Panc1 (cell line): ENCODE data around the gene DOCK4. TPM values are rescaled to one million over a fixed set of nuclear protein-coding genes. Genes with fewer than 3 reads are reported as not detected.

Experiments used
- ATAC-seq: fragments of 200-7000 bp; cut with Tn5 transposase; 2 replicates; pipeline ENCODE4 v1.9.1; 2020; ENCODE audit warnings: mild to moderate bottlenecking, moderate library complexity
- BruUV-seq: library from RNA; stranded (reverse); fragments of 400-500 nt; replicated peaks from 2 replicates; lab custom pipeline; 2021; lab: Mats Ljungman, UMichigan
- CTCF ChIA-PET: fragments of 300-600 bp; sonication (Branson Sonifier 250); formaldehyde crosslinking; loops from one replicate; lab custom pipeline; 2022; ENCODE audit warnings: antibody characterized with exemption; lab: Charles Lee
- POLR2A ChIA-PET: fragments of 300-600 bp; sonication (Branson Sonifier 250); formaldehyde crosslinking; loops from one replicate; lab custom pipeline; 2022; ENCODE audit warnings: antibody characterized with exemption; lab: Charles Lee
- DNase-seq: peaks from one replicate; pipeline ENCODE4 v3.0.0-alpha.2; 2010; ENCODE audit warnings: low read depth, low spot score
- H3K27ac ChIP-seq: 2 replicates; pipeline ENCODE4 v1.5.1; 2011; ENCODE audit warnings: mild to moderate bottlenecking, low read length, inconsistent platforms
- H3K27me3 ChIP-seq: fragments of 200-500 bp; sonication (Bioruptor generic); 2 replicates; pipeline ENCODE4 v1.6.0; 2014; ENCODE audit warnings: low read length, inconsistent platforms; ENCODE audit not compliant: control insufficient read depth, insufficient read depth
- H3K36me3 ChIP-seq: fragments of 200-500 bp; sonication (Bioruptor generic); 2 replicates; pipeline ENCODE4 v1.5.1; 2014; ENCODE audit warnings: inconsistent platforms, mild to moderate bottlenecking, low read length, moderate library complexity; ENCODE audit not compliant: control insufficient read depth, insufficient read depth
- H3K4me1 ChIP-seq: 2 replicates; pipeline ENCODE4 v1.5.1; 2011; ENCODE audit warnings: inconsistent platforms, mild to moderate bottlenecking, low read length, moderate library complexity; ENCODE audit not compliant: control insufficient read depth, insufficient read depth
- H3K4me3 ChIP-seq, 2 experiments: 2 replicates each; pipeline ENCODE4 v1.5.1; 2011 to 2012; ENCODE audit warnings: low read depth in 2 of 2, low read length in 2 of 2, mild to moderate bottlenecking in 2 of 2, inconsistent platforms in 1 of 2, moderate library complexity in 1 of 2
- H3K9me3 ChIP-seq: fragments of 200-500 bp; sonication (Bioruptor generic); 2 replicates; pipeline ENCODE4 v1.5.1; 2014; ENCODE audit warnings: low read depth, mild to moderate bottlenecking, inconsistent platforms, low read length, moderate library complexity; ENCODE audit not compliant: control insufficient read depth, insufficient read depth
- POLR2AphosphoS5 ChIP-seq: IDR thresholded peaks from 2 replicates; pipeline ENCODE4 v1.6.1; 2012; ENCODE audit warnings: mild to moderate bottlenecking, low read depth, low read length, moderate library complexity
- REST ChIP-seq, 2 experiments: IDR thresholded peaks; 2 replicates each; pipeline ENCODE4 v1.6.1; 2011 to 2012; ENCODE audit warnings: low read depth in 2 of 2, control low read depth in 1 of 2, low read length in 1 of 2, mild to moderate bottlenecking in 1 of 2, moderate library complexity in 1 of 2; ENCODE audit not compliant: insufficient read depth in 1 of 2
- SIN3A ChIP-seq: IDR thresholded peaks from 2 replicates; pipeline ENCODE4 v1.6.1; 2012; ENCODE audit warnings: low read depth, mild to moderate bottlenecking, low read length, moderate library complexity, borderline replicate concordance; ENCODE audit not compliant: insufficient read depth
- TCF7L2 ChIP-seq: IDR thresholded peaks from 2 replicates; pipeline ENCODE4 v1.6.1; 2011; ENCODE audit warnings: mild to moderate bottlenecking, low read depth, low read length, inconsistent platforms
- in situ Hi-C: cut with HindIII; loops from 2 replicates; pipeline ENCODE4 v1.10.0; 2016; ENCODE audit warnings: low sequenced_read_pairs, low pct_unique_long_range_greater_than_20kb
- intact Hi-C: fragments of 100-400 bp; cut with micrococcal nuclease; formaldehyde crosslinking; loops from one replicate; pipeline ENCODE4 v1.10.0; 2022; ENCODE audit not compliant: unreplicated experiment
- total RNA-seq: library from RNA; stranded (reverse); gene quantifications from one replicate; pipeline ENCODE4 v1.2.1, GENCODE V29; 2021; ENCODE audit not compliant: unreplicated experiment
- TF ChIP-seq, protein P1 (sequence below): fragments of 450-650 bp; IDR thresholded peaks from 2 replicates; pipeline ENCODE4 v1.5.1; 2017; ENCODE audit warnings: mild to moderate bottlenecking

Gene DOCK4
- total RNA-seq, 1 experiment from 2014 or later: 10.8 TPM

- ATAC-seq (no peak), DNase-seq (no peak)
- Histone ChIP-seq H3K27ac (no peak overlapping the region), H3K9me3 (no peaks in the 10 kb centered on the region), H3K4me1 (no peaks in the 10 kb centered on the region), H3K27me3 (no peaks in the 10 kb centered on the region), H3K36me3 (no peaks in the 10 kb centered on the region), H3K4me3 (no peak overlapping the region)
- ChIA-PET POLR2A (no interaction called here), CTCF (no interaction called here)
- TF ChIP-seq, protein P1, sequence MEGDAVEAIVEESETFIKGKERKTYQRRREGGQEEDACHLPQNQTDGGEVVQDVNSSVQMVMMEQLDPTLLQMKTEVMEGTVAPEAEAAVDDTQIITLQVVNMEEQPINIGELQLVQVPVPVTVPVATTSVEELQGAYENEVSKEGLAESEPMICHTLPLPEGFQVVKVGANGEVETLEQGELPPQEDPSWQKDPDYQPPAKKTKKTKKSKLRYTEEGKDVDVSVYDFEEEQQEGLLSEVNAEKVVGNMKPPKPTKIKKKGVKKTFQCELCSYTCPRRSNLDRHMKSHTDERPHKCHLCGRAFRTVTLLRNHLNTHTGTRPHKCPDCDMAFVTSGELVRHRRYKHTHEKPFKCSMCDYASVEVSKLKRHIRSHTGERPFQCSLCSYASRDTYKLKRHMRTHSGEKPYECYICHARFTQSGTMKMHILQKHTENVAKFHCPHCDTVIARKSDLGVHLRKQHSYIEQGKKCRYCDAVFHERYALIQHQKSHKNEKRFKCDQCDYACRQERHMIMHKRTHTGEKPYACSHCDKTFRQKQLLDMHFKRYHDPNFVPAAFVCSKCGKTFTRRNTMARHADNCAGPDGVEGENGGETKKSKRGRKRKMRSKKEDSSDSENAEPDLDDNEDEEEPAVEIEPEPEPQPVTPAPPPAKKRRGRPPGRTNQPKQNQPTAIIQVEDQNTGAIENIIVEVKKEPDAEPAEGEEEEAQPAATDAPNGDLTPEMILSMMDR: no peak
- TF ChIP-seq REST (IDR thresholded peaks at IDR 0.05; ENCODE audit: insufficient read depth in 1 of 2, low read depth in 2 of 2, low read length in 1 of 2) (no peak), POLR2AphosphoS5 (no peak), SIN3A (no peak), TCF7L2 (no peak)
- intact Hi-C loops: no loop called here
- in situ Hi-C loops: no loop called here
- BruUV-seq: no TSS peak
Observed at GRCh38 chr7:112214268-112214667, 8.1 kb upstream of the DOCK4 start.

DNA sequence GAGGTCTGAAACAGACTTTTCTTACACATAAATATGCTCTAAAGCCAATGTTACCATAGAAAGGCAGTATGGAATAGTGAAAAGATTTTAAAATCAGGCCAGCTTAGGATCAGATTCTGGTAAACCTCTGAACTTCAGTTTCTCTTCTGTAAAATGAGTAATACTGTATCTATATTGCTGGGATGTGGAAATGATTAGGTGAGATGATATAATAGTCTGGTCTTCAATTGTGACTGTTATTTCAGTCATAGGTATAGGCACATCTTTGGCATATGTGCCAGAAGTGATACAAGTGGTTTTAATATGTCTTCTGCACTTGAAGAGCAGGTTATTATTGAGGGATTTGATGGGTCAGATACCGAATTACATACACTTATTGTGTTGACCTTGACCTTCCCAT lies 7.5 kb upstream of the DOCK4 start:
- in situ Hi-C loops (no loop called here), intact Hi-C loops (no loop called here)
- DNase-seq: no peak
- no peak for TF ChIP-seq SIN3A
- no peak for TF ChIP-seq REST (IDR thresholded peaks at IDR 0.05; ENCODE audit: insufficient read depth in 1 of 2, low read depth in 2 of 2, low read length in 1 of 2)
- no peak for TF ChIP-seq POLR2AphosphoS5
- no peak for TF ChIP-seq TCF7L2
- TF ChIP-seq, protein P1: no peak
- Histone ChIP-seq H3K36me3 (no peaks in the 10 kb centered on the region), H3K27me3 (no peaks in the 10 kb centered on the region), H3K4me3 (no peak overlapping the region), H3K27ac (no peak overlapping the region), H3K9me3 (no peaks in the 10 kb centered on the region), H3K4me1 (no peaks in the 10 kb centered on the region)
- ATAC-seq: no peak
- ChIA-PET CTCF (no interaction called here), POLR2A (no interaction called here)
- BruUV-seq: no TSS peak
